T-cell (primary cell): Measurements from ENCODE around the gene MMADHC. TPM values are rescaled to one million over a fixed set of nuclear protein-coding genes. Genes with fewer than 3 reads are reported as not detected.

Experiments used
- ATAC-seq, 4 experiments: fragments of 200-7000 bp in 3 of 4; fragments of 150-1000 bp in 1 of 4; cut with Tn5 transposase; replicated peaks in 1 of 4; 1 replicate in 3 of 4; 2 replicates in 1 of 4; pipeline ENCODE4 v1.10.0; 2021; ENCODE audit warnings: moderate library complexity in 3 of 4, mild to moderate bottlenecking in 2 of 4, moderate number of reproducible peaks in 1 of 4
- CTCF ChIA-PET, 2 donors: fragments of 300-600 bp; sonication (Branson Sonifier 250); formaldehyde crosslinking; loops; one replicate each; lab custom pipeline; 2022; ENCODE audit warnings: antibody characterized with exemption in 2 of 2; lab: Charles Lee
- POLR2A ChIA-PET, 2 donors: fragments of 300-600 bp; sonication (Branson Sonifier 250); formaldehyde crosslinking; loops; one replicate each; lab custom pipeline; 2022; ENCODE audit warnings: antibody characterized with exemption in 2 of 2; lab: Charles Lee
- DNase-seq, 35 experiments: peaks; one replicate each; pipeline versions ENCODE4 v3.0.0 to v3.0.0-alpha.2; 2013 to 2023
- H3K27ac ChIP-seq: one replicate; pipeline ENCODE4 v1.5.1; 2013; ENCODE audit warnings: low read length
- H3K27me3 ChIP-seq, 2 experiments: replicated peaks in 1 of 2; 1 replicate in 1 of 2; 2 replicates in 1 of 2; pipeline versions ENCODE4 v1.6.1 to v1.7.0; 2013; ENCODE audit warnings: low read length in 1 of 2, mixed read lengths in 1 of 2; ENCODE audit not compliant: control insufficient read depth in 2 of 2, insufficient read depth in 2 of 2; ENCODE audit errors: extremely low read depth in 1 of 2
- H3K36me3 ChIP-seq, 2 donors: 1 replicate in 1 of 2; 2 replicates in 1 of 2; pipeline versions ENCODE4 v1.6.1 to v1.7.0; 2013; ENCODE audit warnings: low read length in 1 of 2; ENCODE audit not compliant: control insufficient read depth in 2 of 2, insufficient read depth in 1 of 2; ENCODE audit errors: extremely low read depth in 1 of 2
- H3K4me1 ChIP-seq, 2 experiments: 1 replicate in 1 of 2; 2 replicates in 1 of 2; pipeline versions ENCODE4 v1.6.1 to v1.7.0; 2013; ENCODE audit warnings: low read length in 2 of 2, mixed read lengths in 1 of 2; ENCODE audit not compliant: insufficient read depth in 2 of 2, control insufficient read depth in 1 of 2; ENCODE audit errors: extremely low read depth in 1 of 2
- H3K4me3 ChIP-seq, 2 donors: 1 replicate in 1 of 2; 2 replicates in 1 of 2; pipeline versions ENCODE4 v1.5.1 to v1.7.0; 2013; ENCODE audit warnings: mild to moderate bottlenecking in 2 of 2, low read length in 1 of 2, moderate library complexity in 1 of 2; ENCODE audit not compliant: control insufficient read depth in 1 of 2; ENCODE audit errors: extremely low read depth in 1 of 2
- H3K9me3 ChIP-seq: 2 replicates; pipeline ENCODE4 v1.7.0; 2013
- H3K27ac Mint-ChIP-seq, 2 donors: one replicate each; pipeline ENCODE4 v1.8.0; 2020 to 2021; ENCODE audit warnings: mild to moderate bottlenecking in 2 of 2, mixed read lengths in 2 of 2
- H3K27me3 Mint-ChIP-seq, 2 donors: one replicate each; pipeline ENCODE4 v1.8.0; 2021 to 2022; ENCODE audit warnings: mixed read lengths in 2 of 2
- H3K36me3 Mint-ChIP-seq: one replicate; pipeline ENCODE4 v1.8.0; 2021; ENCODE audit warnings: mixed read lengths
- H3K4me1 Mint-ChIP-seq, 3 donors: one replicate each; pipeline ENCODE4 v1.8.0; 2020 to 2022; ENCODE audit warnings: mixed read lengths in 3 of 3, mild to moderate bottlenecking in 1 of 3
- H3K4me3 Mint-ChIP-seq, 3 donors: one replicate each; pipeline ENCODE4 v1.8.0; 2020 to 2022; ENCODE audit warnings: mild to moderate bottlenecking in 3 of 3, mixed read lengths in 3 of 3, moderate library complexity in 3 of 3
- H3K9me3 Mint-ChIP-seq, 3 donors: one replicate each; pipeline ENCODE4 v1.8.0; 2020 to 2022; ENCODE audit warnings: mixed read lengths in 3 of 3
- WGBS: methylation state at CpG from one replicate; pipeline ENCODE4 v1.1.5; 2013; ENCODE audit warnings: missing lambda C conversion rate; ENCODE audit not compliant: insufficient coverage; 5-methylcytosine and 5-hydroxymethylcytosine counted together
- total RNA-seq, 35 experiments: library from RNA in 6 of 35; stranded (reverse) in 6 of 35; fragments of 120-200 nt in 1 of 35; gene quantifications; one replicate each; pipeline versions ENCODE4 v1.2.1 to v1.2.4 and lab custom pipeline; 2013 to 2026

MMADHC gene
- total RNA-seq, 5 donors from 2014 or later (not counting 1 experiment from before 2014, with no cell fraction given), result 56.8 to 65.0 (median 61.4) TPM

- no peak overlapping the region for H3K4me3 Mint-ChIP-seq
- no peaks in the 10 kb centered on the region for H3K36me3 Mint-ChIP-seq
- no peak for ATAC-seq
- no peak for DNase-seq
- H3K4me3 ChIP-seq, result no peak overlapping the region
- no CpG with 5 or more reads among the region's 3 CpGs for WGBS
- H3K27me3 ChIP-seq, result no peaks in the 10 kb centered on the region
- POLR2A ChIA-PET, result no interaction called here
- H3K4me1 ChIP-seq, result no peaks in the 10 kb centered on the region
- H3K27ac ChIP-seq, result no peak overlapping the region
- CTCF ChIA-PET, result no interaction called here
- no peaks in the 10 kb centered on the region for H3K9me3 Mint-ChIP-seq
- no peaks in the 10 kb centered on the region for H3K4me1 Mint-ChIP-seq
- H3K36me3 ChIP-seq, result no peaks in the 10 kb centered on the region
- H3K27ac Mint-ChIP-seq, result no peak overlapping the region
- H3K27me3 Mint-ChIP-seq, result peaks cover 6 to 9% of the 10 kb centered on the region in 2 donors
- no peaks in the 10 kb centered on the region for H3K9me3 ChIP-seq
These were observed 37.7 kb upstream of the MMADHC start for GRCh38 chr2:149625271-149625670.

DNA sequence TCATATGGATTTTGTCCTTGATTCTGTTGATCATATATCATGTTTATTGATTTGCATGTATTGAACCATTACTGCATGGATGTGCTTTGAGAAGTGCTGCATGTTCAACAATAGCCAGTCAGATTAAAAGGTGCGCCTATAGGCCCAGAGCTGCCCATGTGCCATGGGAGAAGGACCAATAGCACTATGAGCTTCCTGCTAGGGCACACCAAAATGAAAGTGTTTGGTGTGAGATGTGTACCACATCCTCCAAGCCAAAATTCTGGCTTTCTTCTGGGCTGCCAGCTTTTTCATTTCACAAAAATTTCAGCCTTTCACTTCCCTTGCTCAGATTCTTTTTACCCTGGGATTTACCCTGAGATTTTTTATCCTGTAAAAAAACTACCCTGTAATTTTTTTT lies 34.8 kb upstream of the MMADHC start:
- Mint-ChIP-seq H3K4me3 (no peak overlapping the region), H3K4me1 (no peaks in the 10 kb centered on the region), H3K27ac (no peak overlapping the region), H3K9me3 (no peaks in the 10 kb centered on the region), H3K27me3 (peaks cover 6 to 12% of the 10 kb centered on the region in 2 donors), H3K36me3 (no peaks in the 10 kb centered on the region)
- Histone ChIP-seq H3K27me3 (no peaks in the 10 kb centered on the region), H3K4me1 (no peaks in the 10 kb centered on the region), H3K9me3 (no peaks in the 10 kb centered on the region), H3K4me3 (no peak overlapping the region), H3K36me3 (no peaks in the 10 kb centered on the region), H3K27ac (no peak overlapping the region)
- ChIA-PET POLR2A (no interaction called here), CTCF (no interaction called here)
- 100% methylated on average over 1 of the region's 1 CpG for WGBS
- no peak for DNase-seq
- ATAC-seq, result no peak

DNA sequence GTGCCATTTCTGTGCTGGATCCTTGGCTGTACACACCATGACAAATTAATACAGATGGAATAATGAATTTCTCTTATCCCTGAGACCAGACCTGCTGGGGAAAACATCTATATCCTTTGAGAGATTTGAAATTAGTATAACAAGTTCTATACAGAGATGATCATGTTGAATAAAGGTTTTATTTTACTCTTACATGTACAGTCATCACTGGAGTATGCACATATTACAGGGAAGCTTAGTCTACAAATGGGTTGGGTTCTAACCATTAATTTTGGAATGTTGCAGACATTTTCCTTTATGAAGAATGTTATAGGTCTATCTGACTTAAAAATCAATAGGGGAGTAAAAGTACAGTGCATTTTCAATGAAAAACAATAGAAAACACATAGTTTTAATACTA lies 29.9 kb upstream of the MMADHC start:
- no peak for DNase-seq
- CTCF ChIA-PET, result no interaction called here
- H3K9me3 Mint-ChIP-seq, result no peaks in the 10 kb centered on the region
- H3K27ac ChIP-seq, result no peak overlapping the region
- H3K27me3 Mint-ChIP-seq, result peaks cover 0 to 7% of the 10 kb centered on the region in 2 donors
- H3K9me3 ChIP-seq, result no peaks in the 10 kb centered on the region
- POLR2A ChIA-PET, result no interaction called here
- H3K36me3 ChIP-seq, result no peaks in the 10 kb centered on the region
- no peak overlapping the region for H3K4me3 ChIP-seq
- H3K4me1 Mint-ChIP-seq, result no peaks in the 10 kb centered on the region
- no peaks in the 10 kb centered on the region for H3K4me1 ChIP-seq
- no peaks in the 10 kb centered on the region for H3K27me3 ChIP-seq
- no peak overlapping the region for H3K4me3 Mint-ChIP-seq
- no peak overlapping the region for H3K27ac Mint-ChIP-seq
- no peaks in the 10 kb centered on the region for H3K36me3 Mint-ChIP-seq
- no peak for ATAC-seq

GRCh38 chr2:149616681-149617456 lies 29.3 kb upstream of the MMADHC start:
- Histone ChIP-seq H3K27me3 (no peaks in the 10 kb centered on the region), H3K9me3 (no peaks in the 10 kb centered on the region), H3K4me3 (no peak overlapping the region), H3K27ac (no peak overlapping the region), H3K4me1 (no peaks in the 10 kb centered on the region), H3K36me3 (no peaks in the 10 kb centered on the region)
- CTCF ChIA-PET, result no interaction called here
- no peaks in the 10 kb centered on the region for H3K9me3 Mint-ChIP-seq
- no peaks in the 10 kb centered on the region for H3K4me1 Mint-ChIP-seq
- 75% methylated on average over 1 of the region's 3 CpGs for WGBS
- H3K4me3 Mint-ChIP-seq, result no peak overlapping the region
- ATAC-seq, result no peak
- POLR2A ChIA-PET, result no interaction called here
- no peaks in the 10 kb centered on the region for H3K36me3 Mint-ChIP-seq
- H3K27me3 Mint-ChIP-seq, result peaks cover 0 to 7% of the 10 kb centered on the region in 2 donors
- no peak for DNase-seq
- H3K27ac Mint-ChIP-seq, result no peak overlapping the region

DNA sequence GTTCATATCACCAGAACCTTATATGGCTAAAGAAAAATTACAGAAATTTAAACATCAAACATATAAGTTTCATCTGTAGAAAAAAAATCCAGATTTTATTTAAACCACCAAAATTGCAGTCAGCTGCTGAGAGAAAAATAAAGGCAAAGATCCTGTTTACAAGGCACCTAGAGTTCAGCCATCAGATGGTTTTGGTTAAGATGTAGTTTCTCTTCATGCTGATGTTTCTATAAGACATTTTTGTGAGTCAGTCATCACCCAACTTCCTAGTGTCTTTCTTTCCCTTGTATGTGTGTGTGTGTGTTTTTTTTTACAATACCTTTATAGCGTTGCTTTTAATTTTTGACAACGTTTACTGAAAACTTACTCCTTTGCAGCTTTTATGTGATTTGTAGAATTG lies 26.1 kb upstream of the MMADHC start:
- CTCF ChIA-PET, result interaction anchor here in 1 of 2 donors (0.6 to 0.7 kb wide), 2 partner anchors 15 to 1537 kb away, joined by 3 to 5 read pairs; no protein-coding TSS in a partner anchor
- no peak for ATAC-seq
- WGBS, result no CpG with 5 or more reads among the region's 2 CpGs

GRCh38 chr2:149612122-149612521 lies 24.5 kb upstream of the MMADHC start:
- DNase-seq (no peak), ATAC-seq (no peak)
- Histone ChIP-seq H3K9me3 (no peaks in the 10 kb centered on the region), H3K36me3 (no peaks in the 10 kb centered on the region), H3K4me1 (no peaks in the 10 kb centered on the region), H3K27ac (no peak overlapping the region), H3K27me3 (peaks cover 0 to 2% of the 10 kb centered on the region in 2 experiments), H3K4me3 (no peak overlapping the region)
- 100% methylated on average over 1 of the region's 1 CpG for WGBS
- Mint-ChIP-seq H3K36me3 (no peaks in the 10 kb centered on the region), H3K9me3 (no peaks in the 10 kb centered on the region), H3K27me3 (peaks cover 3 to 4% of the 10 kb centered on the region in 2 donors), H3K27ac (no peak overlapping the region), H3K4me1 (no peaks in the 10 kb centered on the region), H3K4me3 (no peak overlapping the region)
- POLR2A ChIA-PET, result no interaction called here
- CTCF ChIA-PET, result no interaction called here

More for the DNA sequence above, 26.1 kb upstream of the MMADHC start:
- no peaks in the 10 kb centered on the region for H3K36me3 ChIP-seq
- H3K4me1 ChIP-seq, result no peaks in the 10 kb centered on the region
- H3K27ac Mint-ChIP-seq, result no peak overlapping the region
- no peak overlapping the region for H3K4me3 Mint-ChIP-seq
- POLR2A ChIA-PET, result interaction anchor here in 1 of 2 donors (0.7 kb wide), 1 partner anchor 38 kb away, joined by 4 read pairs; no protein-coding TSS in a partner anchor
- no peaks in the 10 kb centered on the region for H3K9me3 Mint-ChIP-seq
- no peaks in the 10 kb centered on the region for H3K36me3 Mint-ChIP-seq
- H3K9me3 ChIP-seq, result no peaks in the 10 kb centered on the region
- peaks cover 0 to 2% of the 10 kb centered on the region in 2 experiments for H3K27me3 ChIP-seq
- H3K27me3 Mint-ChIP-seq, result peaks cover 0 to 3% of the 10 kb centered on the region in 2 donors
- no peak for DNase-seq
- no peak overlapping the region for H3K4me3 ChIP-seq
- no peaks in the 10 kb centered on the region for H3K4me1 Mint-ChIP-seq
- no peak overlapping the region for H3K27ac ChIP-seq
